ENCODE data around the gene ADGRD1. TPM values are rescaled to one million over a fixed set of nuclear protein-coding genes. Genes with fewer than 3 reads are reported as not detected.

The ADGRD1 gene
- total RNA-seq, 1 donor from 2014 or later: 1.0 TPM

GRCh38 chr12:130970165-130970907, 16.6 kb downstream of the ADGRD1 start:
- DNase-seq (ENCODE audit: extremely low spot score, unreplicated experiment): no peak
- no peak overlapping the region for H3K27ac Mint-ChIP-seq (ENCODE audit: unreplicated experiment)
- no peaks in the 10 kb centered on the region for H3K36me3 Mint-ChIP-seq (ENCODE audit: unreplicated experiment)
- no peaks in the 10 kb centered on the region for H3K9me3 Mint-ChIP-seq (ENCODE audit: unreplicated experiment)
- no peaks in the 10 kb centered on the region for H3K4me1 Mint-ChIP-seq (ENCODE audit: unreplicated experiment)
- TF ChIP-seq CTCF (IDR thresholded peaks at IDR 0.05): no peak
- H3K27me3 Mint-ChIP-seq (ENCODE audit: unreplicated experiment): no peaks in the 10 kb centered on the region
- no peak overlapping the region for H3K4me3 Mint-ChIP-seq (ENCODE audit: unreplicated experiment)

- TF ChIP-seq CTCF (IDR thresholded peaks at IDR 0.05): no peak
- H3K27ac Mint-ChIP-seq (ENCODE audit: unreplicated experiment): no peak overlapping the region
- no peaks in the 10 kb centered on the region for H3K9me3 Mint-ChIP-seq (ENCODE audit: unreplicated experiment)
- no peaks in the 10 kb centered on the region for H3K36me3 Mint-ChIP-seq (ENCODE audit: unreplicated experiment)
- no peak overlapping the region for H3K4me3 Mint-ChIP-seq (ENCODE audit: unreplicated experiment)
- no peaks in the 10 kb centered on the region for H3K4me1 Mint-ChIP-seq (ENCODE audit: unreplicated experiment)
- no peaks in the 10 kb centered on the region for H3K27me3 Mint-ChIP-seq (ENCODE audit: unreplicated experiment)
- DNase-seq (ENCODE audit: extremely low spot score, unreplicated experiment): no peak
Measured at GRCh38 chr12:130970908-130971233, 17.2 kb downstream of the ADGRD1 start.

DNA sequence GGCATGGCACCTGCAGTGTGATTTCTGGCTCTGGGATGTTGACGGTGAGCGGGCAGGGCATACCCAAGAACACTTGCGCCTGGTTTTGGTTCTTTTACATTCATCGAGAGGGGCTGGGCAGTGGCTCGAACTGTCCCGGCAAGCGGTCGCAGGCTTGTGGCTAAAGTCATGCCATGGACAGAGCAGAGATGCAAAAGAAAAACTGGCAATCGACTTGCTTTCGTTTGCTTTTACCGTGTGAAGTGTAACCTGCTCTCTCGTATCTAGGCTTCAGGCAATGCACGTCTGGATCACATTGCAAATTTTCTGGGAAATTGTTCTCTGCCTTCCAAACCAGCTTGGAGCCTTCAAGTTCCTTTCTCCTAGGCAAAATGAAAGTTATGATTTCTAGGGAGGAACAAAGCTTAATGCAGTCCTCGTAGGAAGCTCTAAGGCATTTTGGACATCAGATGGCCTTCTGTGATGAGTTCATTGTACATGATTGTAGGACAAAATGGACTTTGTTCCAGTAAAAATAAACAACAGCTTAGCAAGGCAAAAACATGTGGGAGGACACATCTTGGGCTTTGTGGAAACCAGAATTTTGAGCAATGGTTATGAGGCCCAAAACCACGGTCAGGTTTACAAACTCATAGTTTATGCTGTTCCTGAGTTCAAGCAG, 18.3 kb downstream of the ADGRD1 start:
- no peak overlapping the region for H3K4me3 Mint-ChIP-seq (ENCODE audit: unreplicated experiment)
- H3K36me3 Mint-ChIP-seq (ENCODE audit: unreplicated experiment): no peaks in the 10 kb centered on the region
- no peak for DNase-seq (ENCODE audit: extremely low spot score, unreplicated experiment)

DNA sequence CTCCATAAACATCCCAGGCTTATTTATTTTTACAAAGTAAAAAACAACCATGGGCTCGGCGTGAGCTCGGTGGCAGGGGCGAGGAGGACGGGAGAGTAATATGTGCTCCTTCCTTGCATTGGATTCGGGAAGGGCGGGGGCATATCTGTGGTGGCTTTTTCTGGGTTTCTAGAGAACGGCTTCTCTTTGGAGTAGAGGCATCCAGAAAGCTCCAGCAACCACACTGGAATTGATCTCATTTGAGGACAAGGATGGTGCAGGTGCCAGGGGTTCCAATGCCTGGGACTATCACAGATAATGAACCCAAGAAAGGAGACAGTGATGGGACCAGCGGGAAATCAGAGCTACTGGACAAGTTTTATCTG, 18.9 kb downstream of the ADGRD1 start:
- no peaks in the 10 kb centered on the region for H3K36me3 Mint-ChIP-seq (ENCODE audit: unreplicated experiment)
- no peak for DNase-seq (ENCODE audit: extremely low spot score, unreplicated experiment)
- H3K27me3 Mint-ChIP-seq (ENCODE audit: unreplicated experiment): no peaks in the 10 kb centered on the region
- no peak overlapping the region for H3K4me3 Mint-ChIP-seq (ENCODE audit: unreplicated experiment)
- H3K27ac Mint-ChIP-seq (ENCODE audit: unreplicated experiment): no peak overlapping the region
- no peak for TF ChIP-seq CTCF (IDR thresholded peaks at IDR 0.05)
- H3K4me1 Mint-ChIP-seq (ENCODE audit: unreplicated experiment): no peaks in the 10 kb centered on the region
- H3K9me3 Mint-ChIP-seq (ENCODE audit: unreplicated experiment): no peaks in the 10 kb centered on the region

More for the DNA sequence above, 18.3 kb downstream of the ADGRD1 start:
- Mint-ChIP-seq H3K27ac (ENCODE audit: unreplicated experiment) (no peak overlapping the region), H3K4me1 (ENCODE audit: unreplicated experiment) (no peaks in the 10 kb centered on the region), H3K9me3 (ENCODE audit: unreplicated experiment) (no peaks in the 10 kb centered on the region), H3K27me3 (ENCODE audit: unreplicated experiment) (no peaks in the 10 kb centered on the region)
- no peak for TF ChIP-seq CTCF (IDR thresholded peaks at IDR 0.05)

DNA sequence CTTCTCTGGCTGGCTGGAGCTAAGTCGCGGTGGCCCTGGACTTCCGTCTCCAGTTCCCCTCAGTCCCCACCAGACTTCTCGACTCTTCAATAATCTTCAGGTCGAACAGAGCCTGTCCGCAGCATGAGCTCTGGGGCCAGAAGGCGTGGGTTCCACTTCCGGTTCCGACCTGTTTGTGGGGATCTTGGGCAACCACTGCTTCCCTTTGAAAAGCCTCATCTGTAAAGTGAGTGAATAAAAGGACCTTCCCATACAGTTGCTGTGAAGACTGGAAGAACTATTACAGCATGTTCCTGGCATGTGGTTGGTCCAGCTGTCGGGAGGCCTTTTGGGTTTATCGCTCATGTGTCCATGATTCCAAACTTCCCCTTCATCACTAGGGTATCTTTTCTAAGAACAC, 19.4 kb downstream of the ADGRD1 start:
- no peaks in the 10 kb centered on the region for H3K27me3 Mint-ChIP-seq (ENCODE audit: unreplicated experiment)
- H3K9me3 Mint-ChIP-seq (ENCODE audit: unreplicated experiment): no peaks in the 10 kb centered on the region
- H3K27ac Mint-ChIP-seq (ENCODE audit: unreplicated experiment): no peak overlapping the region
- TF ChIP-seq CTCF (IDR thresholded peaks at IDR 0.05): no peak
- no peaks in the 10 kb centered on the region for H3K36me3 Mint-ChIP-seq (ENCODE audit: unreplicated experiment)
- no peak overlapping the region for H3K4me3 Mint-ChIP-seq (ENCODE audit: unreplicated experiment)
- H3K4me1 Mint-ChIP-seq (ENCODE audit: unreplicated experiment): no peaks in the 10 kb centered on the region
- no peak for DNase-seq (ENCODE audit: extremely low spot score, unreplicated experiment)

Data from osteocyte (in vitro differentiated cells).